H1 (cell line): Measurements from ENCODE around the gene OR3A2. TPM values are rescaled to one million over a fixed set of nuclear protein-coding genes. Genes with fewer than 3 reads are reported as not detected.
"Not testable (repeated sequence)": the region's sequence is repeated elsewhere in the genome, so short reads cannot be mapped to it uniquely, and the experiment has no call there.

Experiments used
- CTCF ChIA-PET: fragments of 300-600 bp; sonication (Branson Sonifier 250); formaldehyde crosslinking; loops from one replicate; lab custom pipeline; 2021; ENCODE audit not compliant: partially characterized antibody; lab: Charles Lee
- POLR2A ChIA-PET: fragments of 300-600 bp; sonication (Branson Sonifier 250); formaldehyde crosslinking; loops from one replicate; lab custom pipeline; 2021; ENCODE audit warnings: inconsistent platforms; ENCODE audit not compliant: partially characterized antibody; lab: Charles Lee
- DNase-seq, 2 experiments: peaks; one replicate each; pipeline versions ENCODE4 v3.0.0 to v3.0.0-alpha.2; 2010 to 2022; ENCODE audit warnings: low spot score in 2 of 2, low read depth in 1 of 2, mixed read lengths in 1 of 2
- FAIRE-seq: peaks from 2 replicates; lab custom pipeline; 2011; peaks lifted over from hg19 to GRCh38; lab: Jason Lieb, UNC
- H2AFZ ChIP-seq: 2 replicates; pipeline ENCODE4 v1.8.1; 2012; ENCODE audit warnings: low read length, inconsistent platforms
- H2AK5ac ChIP-seq: 2 replicates; pipeline ENCODE4 v1.6.1; 2013; ENCODE audit warnings: low read depth, low read length
- H2BK120ac ChIP-seq: replicated peaks from 2 replicates; pipeline ENCODE3; 2013; ENCODE audit warnings: low read depth, low read length, inconsistent platforms
- H2BK12ac ChIP-seq: 2 replicates; pipeline ENCODE4 v1.6.1; 2013; ENCODE audit warnings: low read depth, low read length
- H2BK15ac ChIP-seq: 2 replicates; pipeline ENCODE4 v1.6.1; 2013; ENCODE audit warnings: low read length
- H2BK20ac ChIP-seq: 2 replicates; pipeline ENCODE4 v1.6.1; 2013; ENCODE audit warnings: low read length
- H2BK5ac ChIP-seq: 2 replicates; pipeline ENCODE4 v1.6.1; 2013; ENCODE audit warnings: low read depth, low read length
- H3K14ac ChIP-seq: 2 replicates; pipeline ENCODE4 v1.6.1; 2013; ENCODE audit warnings: inconsistent platforms; ENCODE audit not compliant: insufficient read length
- H3K18ac ChIP-seq: 2 replicates; pipeline ENCODE4 v1.6.1; 2013; ENCODE audit warnings: low read length; ENCODE audit errors: extremely low read depth
- H3K23ac ChIP-seq: 2 replicates; pipeline ENCODE4 v1.6.1; 2013; ENCODE audit warnings: inconsistent platforms; ENCODE audit not compliant: insufficient read length
- H3K23me2 ChIP-seq: 2 replicates; pipeline ENCODE4 v1.6.1; 2013; ENCODE audit warnings: low read depth, low read length
- H3K27ac ChIP-seq: 2 replicates; pipeline ENCODE4 v1.6.1; 2011; ENCODE audit warnings: low read depth, low read length, inconsistent platforms
- H3K27me3 ChIP-seq, 4 experiments: replicated peaks in 1 of 4; 1 replicate in 1 of 4; 2 replicates in 3 of 4; pipeline versions ENCODE4 v1.6.1 to v1.8.1; 2011 to 2013; ENCODE audit warnings: low read length in 3 of 4, mild to moderate bottlenecking in 3 of 4, inconsistent platforms in 2 of 4, mixed read lengths in 2 of 4, moderate library complexity in 1 of 4; ENCODE audit not compliant: control insufficient read depth in 3 of 4, insufficient read depth in 3 of 4; ENCODE audit errors: extremely low read depth in 1 of 4
- H3K36me3 ChIP-seq, 4 experiments: 2 replicates each; pipeline versions ENCODE4 v1.6.1 to v1.8.1; 2011 to 2013; ENCODE audit warnings: mild to moderate bottlenecking in 4 of 4, low read length in 3 of 4, moderate library complexity in 2 of 4, control low read depth in 1 of 4, inconsistent platforms in 1 of 4; ENCODE audit not compliant: insufficient read depth in 4 of 4, control insufficient read depth in 2 of 4
- H3K4ac ChIP-seq: replicated peaks from 2 replicates; pipeline ENCODE3; 2013; ENCODE audit warnings: low read length, low read depth, mixed read lengths, inconsistent platforms; ENCODE audit not compliant: insufficient read length
- H3K4me1 ChIP-seq, 4 experiments: replicated peaks in 1 of 4; 1 replicate in 1 of 4; 2 replicates in 3 of 4; pipeline versions ENCODE4 v1.6.1 to v1.8.1; 2011 to 2013; ENCODE audit warnings: low read length in 3 of 4, inconsistent platforms in 2 of 4, mixed read lengths in 1 of 4; ENCODE audit not compliant: insufficient read depth in 4 of 4, control insufficient read depth in 3 of 4
- H3K4me2 ChIP-seq, 2 experiments: 2 replicates each; pipeline versions ENCODE4 v1.6.1 to v1.8.1; 2011 to 2013; ENCODE audit warnings: low read depth in 2 of 2, low read length in 2 of 2, control low read depth in 1 of 2, inconsistent platforms in 1 of 2, mild to moderate bottlenecking in 1 of 2; ENCODE audit not compliant: insufficient read depth in 1 of 2
- H3K4me3 ChIP-seq, 4 experiments: fragments of 200-600, 300-600 bp in 1 of 4; sonication (generic), shearing (Covaris generic), sonication (Bioruptor Twin) in 1 of 4; 2 replicates each; pipeline versions ENCODE4 v1.5.1 to v1.8.1; 2011 to 2016; ENCODE audit warnings: low read length in 4 of 4, low read depth in 3 of 4, control low read depth in 2 of 4, inconsistent platforms in 2 of 4, mild to moderate bottlenecking in 2 of 4, mixed read lengths in 1 of 4, moderate library complexity in 1 of 4; ENCODE audit not compliant: insufficient read depth in 2 of 4; ENCODE audit errors: extremely low read depth in 1 of 4
- H3K56ac ChIP-seq: replicated peaks from 2 replicates; pipeline ENCODE3; 2013; ENCODE audit warnings: low read depth, mild to moderate bottlenecking, mixed read lengths, low read length, inconsistent platforms; ENCODE audit not compliant: insufficient read length
- H3K79me1 ChIP-seq: 2 replicates; pipeline ENCODE4 v1.6.1; 2013; ENCODE audit warnings: low read depth, low read length, control low read depth
- H3K79me2 ChIP-seq, 2 experiments: 2 replicates each; pipeline versions ENCODE4 v1.6.1 to v1.8.1; 2012 to 2013; ENCODE audit warnings: low read length in 2 of 2, mild to moderate bottlenecking in 2 of 2, inconsistent platforms in 1 of 2; ENCODE audit not compliant: insufficient read depth in 2 of 2, control insufficient read depth in 1 of 2
- H3K9ac ChIP-seq, 4 experiments: replicated peaks in 1 of 4; 1 replicate in 1 of 4; 2 replicates in 3 of 4; pipeline versions ENCODE4 v1.6.1 to v1.8.1; 2011 to 2013; ENCODE audit warnings: low read depth in 3 of 4, low read length in 3 of 4, control low read depth in 2 of 4, mild to moderate bottlenecking in 2 of 4, moderate library complexity in 2 of 4, inconsistent platforms in 1 of 4; ENCODE audit errors: extremely low read depth in 1 of 4
- H3K9me3 ChIP-seq, 2 experiments: 2 replicates each; pipeline versions ENCODE4 v1.6.1 to v1.8.1; 2012 to 2013; ENCODE audit warnings: mild to moderate bottlenecking in 2 of 2, moderate library complexity in 2 of 2, control low read depth in 1 of 2, inconsistent platforms in 1 of 2, low read depth in 1 of 2, low read length in 1 of 2, mixed read lengths in 1 of 2; ENCODE audit not compliant: insufficient read depth in 2 of 2
- H4K20me1 ChIP-seq, 2 experiments: replicated peaks in 1 of 2; 2 replicates each; pipeline versions ENCODE3 to v1.8.1; 2011 to 2013; ENCODE audit warnings: inconsistent platforms in 2 of 2, low read length in 2 of 2, mild to moderate bottlenecking in 1 of 2; ENCODE audit not compliant: insufficient read depth in 2 of 2, control insufficient read depth in 1 of 2
- H4K5ac ChIP-seq: 2 replicates; pipeline ENCODE4 v1.6.1; 2013; ENCODE audit warnings: low read length, low read depth, mixed read lengths, inconsistent platforms; ENCODE audit not compliant: insufficient read length
- H4K8ac ChIP-seq: 2 replicates; pipeline ENCODE4 v1.8.0; 2013; ENCODE audit warnings: mild to moderate bottlenecking, moderate library complexity, low read length, inconsistent platforms; ENCODE audit not compliant: insufficient read depth; ENCODE audit errors: extremely low read depth
- H4K91ac ChIP-seq: replicated peaks from 2 replicates; pipeline ENCODE3; 2013; ENCODE audit warnings: low read length, mixed read lengths, inconsistent platforms; ENCODE audit not compliant: insufficient read length
- WGBS, 2 experiments: shearing (Covaris generic) in 1 of 2; methylation state at CpG; one replicate each; pipeline versions ENCODE4 v1.1.6 to v1.1.7; 2013 to 2015; ENCODE audit warnings: low lambda C conversion rate in 2 of 2, mixed read lengths in 2 of 2, inconsistent platforms in 1 of 2, low coverage in 1 of 2, missing lambda C conversion rate in 1 of 2; ENCODE audit not compliant: insufficient replicate concordance in 2 of 2, insufficient coverage in 1 of 2, insufficient read length in 1 of 2; ENCODE audit errors: extremely low coverage in 1 of 2, missing lambda C conversion rate in 1 of 2; 5-methylcytosine and 5-hydroxymethylcytosine counted together
- polyA plus RNA-seq, 7 experiments: library from polyadenylated mRNA; depleted of rRNA in 3 of 7; stranded (reverse) in 5 of 7; unstranded in 2 of 7; fragments of >200 nt in 5 of 7; fragments of 200-250 nt in 2 of 7; gene quantifications; 1 replicate in 5 of 7; 2 replicates in 1 of 7; 4 replicates in 1 of 7; pipeline versions ENCODE4 v1.2.1 to v1.2.3, GENCODE V29; 2011 to 2013; ENCODE audit warnings: missing spikeins in 2 of 7, mixed read lengths in 2 of 7
- total RNA-seq: library from RNA; stranded (reverse); fragmentation: NEBNext Ultra II Directional; extraction: Animal tissue kit (Norgen Biotek cat#: 25700); gene quantifications from 2 replicates; pipeline ENCODE4 v1.2.1, GENCODE V29; 2021

Gene OR3A2
- total and polyA plus RNA-seq, 2 of the 8 experiments (the other 6 are each of a cell fraction or from before 2014, with no cell fraction given): not detected

- CTCF ChIA-PET, H2BK15ac ChIP-seq, H2BK5ac ChIP-seq, H3K9ac ChIP-seq, H3K14ac ChIP-seq, H4K20me1 ChIP-seq, H3K23me2 ChIP-seq, DNase-seq, FAIRE-seq, H4K8ac ChIP-seq, H2BK120ac ChIP-seq, H3K56ac ChIP-seq, POLR2A ChIA-PET, H3K4me1 ChIP-seq, H3K23ac ChIP-seq, H3K36me3 ChIP-seq, H3K4ac ChIP-seq, H4K5ac ChIP-seq, H2AFZ ChIP-seq, H2BK20ac ChIP-seq, H2AK5ac ChIP-seq, H4K91ac ChIP-seq, H3K27me3 ChIP-seq, H3K79me1 ChIP-seq, H3K4me3 ChIP-seq, H3K79me2 ChIP-seq, H3K4me2 ChIP-seq, H3K27ac ChIP-seq, H3K9me3 ChIP-seq, H2BK12ac ChIP-seq, H3K18ac ChIP-seq: not testable (repeated sequence)
- WGBS, 2 experiments: 80% methylated on average over 1 of the region's 2 CpGs; no CpG with 5 or more reads in 1 of the 2 experiments
Measured at GRCh38 chr17:3249013-3249412, 137.1 kb downstream of the OR3A2 start.

GRCh38 chr17:3244841-3245240 lies 141.3 kb downstream of the OR3A2 start:
- FAIRE-seq, H3K79me2 ChIP-seq, H2AK5ac ChIP-seq, H2BK12ac ChIP-seq, H2AFZ ChIP-seq, CTCF ChIA-PET, POLR2A ChIA-PET, H3K4ac ChIP-seq, H3K4me1 ChIP-seq, H3K9me3 ChIP-seq, H2BK20ac ChIP-seq, H3K4me2 ChIP-seq, H3K14ac ChIP-seq, H2BK5ac ChIP-seq, H3K27me3 ChIP-seq, H3K23me2 ChIP-seq, H2BK15ac ChIP-seq, H3K9ac ChIP-seq, H4K5ac ChIP-seq, H3K4me3 ChIP-seq, DNase-seq, H4K20me1 ChIP-seq, H3K18ac ChIP-seq, H3K27ac ChIP-seq, H3K36me3 ChIP-seq, H2BK120ac ChIP-seq, H3K23ac ChIP-seq, H3K79me1 ChIP-seq, H3K56ac ChIP-seq, H4K8ac ChIP-seq, H4K91ac ChIP-seq: not testable (repeated sequence)
- WGBS, 2 experiments: 60% methylated on average over 1 of the region's 1 CpG; no CpG with 5 or more reads in 1 of the 2 experiments
